Fibroblast of villous mesenchyme (primary cell): ENCODE results near the gene ITIH2. TPM values are rescaled to one million over a fixed set of nuclear protein-coding genes. Genes with fewer than 3 reads are reported as not detected.

Source experiments
- DNase-seq: peaks from one replicate; pipeline ENCODE4 v3.0.0-alpha.2; 2010; ENCODE audit warnings: low read depth
- H3K4me3 ChIP-seq: 2 replicates; pipeline ENCODE4 v1.5.1; 2011; ENCODE audit warnings: low read depth, mild to moderate bottlenecking, low read length
- CTCF ChIP-seq: IDR thresholded peaks from 2 replicates; pipeline ENCODE4 v1.5.1; 2012; ENCODE audit warnings: low read depth, mild to moderate bottlenecking, low read length; ENCODE audit not compliant: insufficient read depth
- total RNA-seq: library from RNA; depleted of rRNA; stranded (reverse); fragments of >200 nt; gene quantifications from 2 replicates; pipeline ENCODE4 v1.2.3, GENCODE V29; 2012

The ITIH2 gene
- total RNA-seq, 1 donor, result not detected

GRCh38 chr10:7700577-7701125 is 2.5 kb upstream of the ITIH2 start:
- TF ChIP-seq CTCF, result no peak
- no peak overlapping the region for H3K4me3 ChIP-seq
- no peak for DNase-seq

GRCh38 chr10:7701158-7701742 is 1.9 kb upstream of the ITIH2 start:
- no peak for TF ChIP-seq CTCF
- no peak overlapping the region for H3K4me3 ChIP-seq
- DNase-seq, result no peak

GRCh38 chr10:7702288-7702812 is 766 bp upstream of the ITIH2 start:
- no peak for TF ChIP-seq CTCF
- DNase-seq, result no peak
- no peak overlapping the region for H3K4me3 ChIP-seq

- no peak for DNase-seq
- no peak for TF ChIP-seq CTCF
- no peak overlapping the region for H3K4me3 ChIP-seq
These were observed 1.2 kb downstream of the ITIH2 start for GRCh38 chr10:7704071-7705016.

- DNase-seq, result no peak
- TF ChIP-seq CTCF, result no peak
- H3K4me3 ChIP-seq, result no peak overlapping the region
These were observed 2.2 kb downstream of the ITIH2 start for GRCh38 chr10:7705341-7705740.

- H3K4me3 ChIP-seq, result no peak overlapping the region
- no peak for DNase-seq
- no peak for TF ChIP-seq CTCF
These were observed 3.5 kb downstream of the ITIH2 start for GRCh38 chr10:7706534-7707073.
